NCI-H2107 treated with DMSO at 0.1 percent for 48 hours (cell line): ENCODE data around the gene PASK.

Experiments
- DNase-seq: peaks from one replicate; lab custom pipeline; 2025; ENCODE audit not compliant: unreplicated experiment; lab: John Stamatoyannopoulos, UW

PASK gene

GRCh38 chr2:241082341-241083090 lies 66.8 kb downstream of the PASK start:
- no peak for DNase-seq

- no peak for DNase-seq
Observed at GRCh38 chr2:241081643-241082340, 67.5 kb downstream of the PASK start.

- DNase-seq: no peak
Observed at GRCh38 chr2:241081190-241081642, 68.1 kb downstream of the PASK start.

- DNase-seq: no peak
Observed at GRCh38 chr2:241080405-241081189, 68.7 kb downstream of the PASK start.

- DNase-seq: no peak
Observed at GRCh38 chr2:241074901-241075540, 74.3 kb downstream of the PASK start.

DNA sequence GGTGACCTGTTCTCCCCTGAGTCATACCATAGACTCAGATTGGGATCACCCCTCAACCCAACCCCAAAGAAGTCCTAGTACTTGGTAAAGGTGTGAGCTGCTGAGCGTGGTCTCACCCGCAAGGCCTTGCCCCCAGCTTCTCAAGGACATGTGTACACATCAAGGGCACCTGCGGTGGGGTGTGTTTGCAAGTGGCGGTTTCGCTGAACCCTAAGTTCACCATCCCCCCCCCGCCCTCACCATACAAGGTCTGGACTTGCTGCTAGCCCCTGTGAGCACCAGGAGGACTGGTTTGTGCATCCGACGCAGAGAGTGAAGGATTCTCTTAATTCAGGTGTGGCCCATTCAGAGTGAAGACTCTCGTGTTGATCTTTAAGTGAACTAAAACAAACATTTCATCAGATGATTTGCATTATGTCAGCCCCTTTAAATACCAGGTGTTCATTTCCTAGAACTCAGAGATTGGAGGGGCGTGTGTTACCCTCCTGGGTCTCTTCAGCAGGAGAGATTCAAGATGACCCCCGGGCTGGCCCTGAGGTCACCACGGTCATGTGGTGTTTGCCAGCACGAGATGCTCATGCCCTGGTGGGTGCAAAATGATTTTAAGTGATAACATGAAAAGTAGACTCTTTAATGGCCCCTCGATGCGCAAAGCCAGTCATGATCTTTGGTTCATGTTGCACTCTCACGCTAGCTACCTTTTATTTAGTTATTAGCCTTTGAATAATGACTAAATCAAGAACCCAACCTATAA lies 75.0 kb downstream of the PASK start:
- no peak for DNase-seq

DNA sequence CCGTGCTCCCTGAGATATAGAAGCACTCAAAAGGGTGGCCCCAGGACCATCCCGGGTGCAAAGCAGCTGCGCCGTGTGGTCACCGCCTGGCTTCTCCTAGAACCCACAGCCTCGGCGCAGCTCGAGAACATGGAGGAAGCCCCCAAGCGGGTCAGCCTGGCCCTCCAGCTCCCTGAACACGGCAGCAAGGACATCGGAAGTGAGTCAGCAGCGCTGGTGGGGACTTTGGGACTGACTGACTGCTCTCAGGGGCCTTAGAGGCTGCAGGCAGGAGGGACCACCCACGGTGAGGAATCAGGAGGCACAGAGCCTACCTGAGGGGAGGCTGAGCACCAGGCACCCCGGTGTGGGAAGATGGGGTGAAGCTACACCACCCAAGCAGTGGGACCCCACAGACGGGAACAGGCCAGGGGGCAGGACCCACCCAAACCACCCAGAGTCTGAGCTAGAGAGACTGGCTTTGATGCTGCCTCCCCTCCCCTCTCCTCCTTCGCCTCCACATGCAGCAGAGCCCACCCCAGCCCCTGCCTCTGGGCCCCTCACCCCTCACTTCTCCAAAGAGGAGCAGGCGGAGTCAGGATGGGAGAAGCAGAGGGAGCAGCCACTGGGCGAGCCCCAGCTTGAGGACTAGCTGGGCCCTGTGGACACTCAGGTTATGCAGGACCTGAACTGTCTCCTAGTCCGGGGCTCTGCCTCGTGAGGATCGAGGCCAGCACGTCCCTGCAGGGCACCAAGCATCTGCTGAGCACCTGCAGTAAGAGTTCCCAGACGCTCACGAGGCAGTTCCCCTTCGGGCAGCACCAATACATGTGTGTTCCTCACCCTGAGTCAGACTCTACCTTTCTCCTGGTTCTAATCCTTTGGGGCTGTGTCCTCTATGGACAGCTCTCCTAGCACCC lies 75.9 kb downstream of the PASK start:
- DNase-seq: no peak

GRCh38 chr2:241072553-241073165 lies 76.6 kb downstream of the PASK start:
- DNase-seq: no peak

GRCh38 chr2:241072151-241072550 lies 77.1 kb downstream of the PASK start:
- DNase-seq: no peak

GRCh38 chr2:241071677-241072111 lies 77.6 kb downstream of the PASK start:
- DNase-seq: no peak

DNA sequence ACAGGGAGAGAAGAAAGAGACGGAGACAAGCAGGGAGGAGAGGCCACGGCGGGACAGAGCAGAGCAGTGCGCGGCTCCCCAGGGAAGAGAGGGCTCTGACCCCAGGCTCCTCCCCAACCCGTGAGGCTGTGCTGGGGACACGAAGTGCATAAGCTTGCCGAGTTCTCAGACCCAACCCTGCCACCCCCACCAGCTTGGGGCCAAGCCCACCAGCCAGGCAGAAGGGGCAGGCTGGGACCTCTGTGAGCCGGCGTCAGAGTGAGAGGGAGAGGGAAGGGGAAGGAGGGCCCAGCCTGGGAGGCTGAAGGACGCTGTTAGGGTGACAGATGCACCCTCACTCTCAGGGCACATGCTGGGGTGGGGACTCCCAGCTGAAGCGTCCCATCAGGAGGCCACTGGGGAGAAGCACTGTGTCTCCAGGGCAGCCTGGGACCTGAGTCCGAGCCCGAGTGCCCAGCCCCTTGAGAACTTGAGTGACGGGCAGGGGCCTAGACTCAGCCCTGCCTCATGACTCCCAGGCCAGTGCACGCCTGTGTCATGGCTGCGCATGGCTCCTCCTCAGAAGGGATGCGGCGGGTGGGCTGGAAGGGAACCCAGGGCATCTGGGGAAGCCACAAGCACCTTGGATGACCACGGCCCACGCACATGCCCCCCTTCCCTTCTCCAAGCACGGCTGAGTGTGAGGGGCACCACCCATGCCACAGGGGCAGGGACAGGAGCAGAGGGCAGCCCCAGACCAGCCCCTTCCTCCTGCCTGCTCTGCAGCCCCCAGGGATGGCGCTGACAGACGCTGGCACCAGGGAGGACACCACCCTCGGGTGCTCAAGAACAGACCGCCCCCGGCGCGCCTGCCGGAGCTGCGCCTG lies 78.2 kb downstream of the PASK start:
- DNase-seq: no peak

GRCh38 chr2:241070361-241070760 lies 78.9 kb downstream of the PASK start:
- no peak for DNase-seq

GRCh38 chr2:241069821-241070281 lies 79.4 kb downstream of the PASK start:
- no peak for DNase-seq

- no peak for DNase-seq
Observed at GRCh38 chr2:241068942-241069810, 80.1 kb downstream of the PASK start.

DNA sequence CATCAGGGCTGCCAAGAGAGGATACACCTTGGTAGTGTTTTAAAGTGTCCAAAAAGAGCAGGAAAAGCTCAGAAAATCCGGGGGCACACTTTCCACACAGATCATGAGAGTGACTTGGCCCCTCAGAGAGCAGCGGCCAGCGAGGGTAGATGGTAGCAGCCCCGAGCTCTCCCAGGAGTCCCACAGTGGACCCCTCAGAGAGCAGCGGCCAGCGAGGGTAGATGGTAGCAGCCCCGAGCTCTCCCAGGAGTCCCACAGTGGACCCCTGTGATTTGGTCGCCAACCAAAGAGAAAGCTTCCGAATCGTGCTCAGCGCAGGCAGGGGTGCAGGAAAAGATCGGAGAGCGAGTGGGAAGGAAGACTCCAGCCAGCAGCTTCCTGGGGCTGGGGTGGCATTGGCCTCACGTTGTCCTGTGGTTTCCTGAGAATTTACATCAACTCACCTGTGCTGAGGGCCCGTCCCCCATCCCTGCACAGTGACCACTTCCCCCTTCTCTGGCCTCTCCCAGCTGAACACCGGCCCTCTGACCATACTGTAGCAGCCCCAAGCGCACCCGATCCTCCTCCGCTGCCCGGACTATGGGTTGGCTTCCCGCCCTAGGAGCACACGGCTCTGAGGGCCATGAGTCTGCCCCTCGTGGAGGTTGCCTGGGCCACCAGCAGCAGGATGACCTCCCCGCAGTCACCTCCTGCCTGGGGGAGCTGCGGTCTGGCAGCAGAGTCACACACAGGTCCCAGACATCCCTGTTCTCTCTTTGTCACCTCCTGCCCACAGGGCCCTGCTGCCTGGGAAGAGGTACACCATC lies 80.9 kb downstream of the PASK start:
- DNase-seq: no peak

DNA sequence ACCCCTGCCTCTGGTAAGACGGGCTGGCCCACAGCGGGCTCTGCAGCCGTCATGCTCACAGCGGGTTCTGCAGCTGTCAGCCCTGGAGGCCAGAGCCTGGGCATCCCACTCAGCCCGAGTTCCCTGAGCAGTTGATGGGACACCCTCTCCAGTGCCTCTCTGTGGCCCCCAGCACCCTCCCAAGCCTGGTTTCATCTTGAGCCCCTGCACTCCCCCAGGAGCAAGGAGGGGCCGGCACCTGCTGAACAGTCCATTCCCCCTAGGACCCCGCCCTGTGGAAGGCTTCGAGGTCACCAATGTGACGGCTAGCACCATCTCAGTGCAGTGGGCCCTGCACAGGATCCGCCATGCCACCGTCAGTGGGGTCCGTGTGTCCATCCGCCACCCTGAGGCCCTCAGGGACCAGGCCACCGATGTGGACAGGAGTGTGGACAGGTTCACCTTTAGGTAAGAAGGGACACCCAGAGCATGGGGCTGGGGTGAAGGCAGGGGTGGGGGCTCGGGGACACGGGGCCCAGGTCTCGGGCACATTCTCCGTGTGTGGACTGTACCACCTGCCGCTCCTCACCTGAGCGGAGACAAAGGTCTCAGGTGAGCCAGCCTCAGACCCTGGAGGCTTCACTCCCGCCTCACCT lies 81.7 kb downstream of the PASK start:
- DNase-seq: no peak
